Thyroid gland (tissue), 4 donors: ENCODE measurements around the gene KRT34.

Source experiments
- POLR2A ChIP-seq, 2 donors: fragments of 450-650 bp; IDR thresholded peaks; one replicate each; pipeline ENCODE4 v1.6.1; 2017; ENCODE audit warnings: antibody characterized with exemption in 2 of 2, mild to moderate bottlenecking in 2 of 2, moderate library complexity in 1 of 2
- TF ChIP-seq, protein P1 (sequence below), 6 experiments: fragments of 200-600 bp in 3 of 6; fragments of 450-650 bp in 3 of 6; sonication (generic) in 3 of 6; IDR thresholded peaks; one replicate each; pipeline ENCODE4 v1.5.1; 2016 to 2019; ENCODE audit warnings: antibody characterized with exemption in 6 of 6, mild to moderate bottlenecking in 2 of 6, inconsistent platforms in 1 of 6, moderate library complexity in 1 of 6

GRCh38 chr17:41382394-41382793 is 288 bp upstream of the KRT34 start:
- TF ChIP-seq, protein P1, sequence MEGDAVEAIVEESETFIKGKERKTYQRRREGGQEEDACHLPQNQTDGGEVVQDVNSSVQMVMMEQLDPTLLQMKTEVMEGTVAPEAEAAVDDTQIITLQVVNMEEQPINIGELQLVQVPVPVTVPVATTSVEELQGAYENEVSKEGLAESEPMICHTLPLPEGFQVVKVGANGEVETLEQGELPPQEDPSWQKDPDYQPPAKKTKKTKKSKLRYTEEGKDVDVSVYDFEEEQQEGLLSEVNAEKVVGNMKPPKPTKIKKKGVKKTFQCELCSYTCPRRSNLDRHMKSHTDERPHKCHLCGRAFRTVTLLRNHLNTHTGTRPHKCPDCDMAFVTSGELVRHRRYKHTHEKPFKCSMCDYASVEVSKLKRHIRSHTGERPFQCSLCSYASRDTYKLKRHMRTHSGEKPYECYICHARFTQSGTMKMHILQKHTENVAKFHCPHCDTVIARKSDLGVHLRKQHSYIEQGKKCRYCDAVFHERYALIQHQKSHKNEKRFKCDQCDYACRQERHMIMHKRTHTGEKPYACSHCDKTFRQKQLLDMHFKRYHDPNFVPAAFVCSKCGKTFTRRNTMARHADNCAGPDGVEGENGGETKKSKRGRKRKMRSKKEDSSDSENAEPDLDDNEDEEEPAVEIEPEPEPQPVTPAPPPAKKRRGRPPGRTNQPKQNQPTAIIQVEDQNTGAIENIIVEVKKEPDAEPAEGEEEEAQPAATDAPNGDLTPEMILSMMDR (IDR thresholded peaks at IDR 0.05): no peak
- TF ChIP-seq POLR2A (IDR thresholded peaks at IDR 0.05): no peak
